Endometrial microvascular endothelial cells (primary cell): ENCODE data around the gene NVL. TPM values are rescaled to one million over a fixed set of nuclear protein-coding genes. Genes with fewer than 3 reads are reported as not detected.
"Not testable (repeated sequence)": the region's sequence is repeated elsewhere in the genome, so short reads cannot be mapped to it uniquely, and the experiment has no call there.

ENCODE experiments used
- in situ Hi-C: cut with HindIII; loops from 2 replicates; pipeline ENCODE4 v1.10.0; 2017; ENCODE audit warnings: low sequenced_read_pairs, low pct_unique_long_range_greater_than_20kb; ENCODE audit errors: inconsistent ontology term
- total RNA-seq: library from RNA; depleted of rRNA; stranded (reverse); fragments of >200 nt; gene quantifications from one replicate; pipeline ENCODE4 v1.2.3, GENCODE V29; 2015; ENCODE audit errors: inconsistent ontology term

Gene NVL
- 33.8 TPM for total RNA-seq

DNA sequence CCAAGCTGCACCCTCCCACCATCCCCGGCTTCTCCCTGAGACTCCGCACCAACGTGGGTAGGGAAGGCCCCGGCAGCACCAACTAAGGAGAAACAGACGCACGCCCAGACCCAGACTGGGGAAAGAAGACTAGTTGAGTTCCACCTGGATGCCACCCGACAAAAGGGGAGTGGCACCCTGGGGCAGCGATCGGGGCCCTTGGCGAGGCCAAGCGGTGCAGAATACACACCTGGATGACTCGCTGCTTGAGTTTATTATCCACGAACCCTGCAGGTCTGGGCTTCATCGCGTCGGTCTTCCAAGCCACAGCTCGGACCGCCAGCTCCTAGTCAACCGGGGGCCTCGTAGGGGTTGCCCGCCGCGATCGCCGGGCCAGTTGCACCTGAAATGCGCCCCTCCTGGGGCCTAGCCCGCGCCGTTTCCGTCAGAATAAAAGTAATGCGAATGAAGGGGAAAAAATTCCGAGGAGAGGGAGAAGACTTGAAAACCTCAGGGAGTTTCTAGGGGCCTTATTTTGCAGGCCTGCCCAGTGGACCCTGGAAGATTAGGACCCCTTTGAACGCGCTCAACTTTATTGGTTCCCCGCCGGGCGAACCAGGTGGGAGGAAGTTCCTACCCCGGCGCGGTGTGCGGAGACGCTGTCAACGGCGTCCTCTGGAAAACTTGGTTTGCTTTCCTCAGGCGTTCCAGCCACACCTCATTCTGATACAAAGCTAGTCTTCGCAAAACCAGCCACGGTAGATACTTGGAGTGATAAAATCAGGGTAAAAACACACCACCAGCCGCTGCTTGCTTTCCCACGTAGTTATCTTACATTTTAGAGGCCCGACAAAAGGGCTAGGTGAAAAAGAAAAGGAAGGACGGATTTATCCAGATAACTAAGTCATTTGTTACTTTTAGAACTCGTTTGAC is at the start of gene NVL:
Gene NVL, minus strand, starts transcription at position 331 of the 912 bp plus-strand sequence. Its CDS starts 45 bp downstream, at position 286.
- in situ Hi-C loops: no loop called here

DNA sequence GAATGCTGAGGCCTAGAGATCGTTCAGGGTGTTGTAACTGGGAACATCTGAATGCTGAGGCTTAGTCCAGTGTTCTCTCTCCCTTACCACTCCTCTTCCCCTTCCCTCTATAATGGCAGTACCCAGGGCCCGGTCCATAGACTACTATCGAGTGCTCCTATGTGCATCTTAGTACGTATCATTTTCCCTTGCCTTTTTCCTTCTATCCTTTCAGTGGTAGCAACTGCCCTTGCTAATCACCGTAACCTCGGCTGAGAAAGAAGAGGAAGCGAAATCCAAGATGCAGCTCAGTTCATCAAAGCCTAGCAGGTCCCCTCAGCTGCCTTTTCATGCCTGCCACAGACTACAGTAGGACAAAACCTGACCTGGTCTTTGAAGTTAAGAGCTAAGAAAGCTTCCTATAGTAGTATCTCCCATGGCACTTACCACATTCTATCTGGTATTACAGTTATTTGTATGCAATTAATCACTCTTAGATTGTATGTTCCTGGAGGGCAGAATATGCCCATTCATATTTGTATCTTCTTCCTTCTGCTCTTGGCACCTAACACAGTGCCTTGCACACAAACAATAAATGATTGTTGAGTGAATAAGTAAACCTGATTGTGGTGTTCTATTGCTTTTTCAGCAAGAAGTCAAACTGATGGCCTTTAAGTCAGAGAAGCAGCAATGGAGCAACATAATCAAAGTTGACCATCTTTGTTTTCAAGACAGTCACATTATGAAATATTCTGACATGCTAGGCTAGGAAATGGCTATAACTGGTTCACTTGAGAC is 49.1 kb upstream of the NVL start:
- in situ Hi-C loops: no loop called here

DNA sequence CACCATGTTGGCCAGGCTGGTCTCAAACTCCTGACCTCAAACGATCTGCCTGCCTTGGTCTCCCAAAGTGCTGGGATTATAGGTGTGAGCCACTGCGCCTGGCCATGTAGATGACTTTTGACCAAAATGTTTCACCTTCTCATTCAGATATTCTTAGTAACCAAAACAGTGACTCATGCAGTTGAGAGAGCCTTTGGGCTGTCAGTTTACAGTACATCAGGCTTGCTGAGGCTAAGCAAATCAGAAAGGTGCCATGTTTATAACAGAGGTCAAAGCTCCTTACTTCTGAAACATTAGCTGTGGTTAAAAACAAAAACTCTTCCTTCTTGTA is 47.7 kb upstream of the NVL start:
- in situ Hi-C loops: no loop called here

GRCh38 chr1:224375059-224375458 is 45.1 kb upstream of the NVL start:
- in situ Hi-C loops: no loop called here

DNA sequence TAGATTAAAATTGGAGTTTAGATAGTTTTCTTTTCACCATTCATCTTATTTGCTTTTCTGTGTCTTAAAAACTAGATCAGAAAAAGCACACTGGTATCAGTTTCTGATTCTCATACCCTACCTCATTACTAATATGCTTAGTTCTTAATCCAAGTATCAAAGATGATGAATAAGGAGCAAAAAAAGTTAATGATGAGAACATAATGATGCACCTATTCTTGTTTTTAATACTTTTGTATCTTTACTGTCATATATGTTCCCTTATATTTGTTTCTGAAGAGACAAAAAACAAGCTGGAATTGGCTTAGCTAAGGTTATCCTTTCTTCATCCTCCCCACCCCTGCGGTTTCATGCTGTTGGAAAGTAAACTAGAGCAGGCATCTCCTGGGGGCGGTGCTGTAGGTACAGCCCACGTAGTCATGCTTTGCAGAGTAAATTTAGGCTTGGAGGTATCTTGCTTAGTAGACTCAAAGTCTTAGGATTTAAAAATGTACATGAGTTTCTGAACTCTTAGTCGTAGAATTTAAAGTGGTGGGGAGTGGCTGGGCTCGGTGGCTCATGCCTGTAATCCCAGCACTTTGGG is 43.1 kb upstream of the NVL start:
- in situ Hi-C loops: no loop called here

DNA sequence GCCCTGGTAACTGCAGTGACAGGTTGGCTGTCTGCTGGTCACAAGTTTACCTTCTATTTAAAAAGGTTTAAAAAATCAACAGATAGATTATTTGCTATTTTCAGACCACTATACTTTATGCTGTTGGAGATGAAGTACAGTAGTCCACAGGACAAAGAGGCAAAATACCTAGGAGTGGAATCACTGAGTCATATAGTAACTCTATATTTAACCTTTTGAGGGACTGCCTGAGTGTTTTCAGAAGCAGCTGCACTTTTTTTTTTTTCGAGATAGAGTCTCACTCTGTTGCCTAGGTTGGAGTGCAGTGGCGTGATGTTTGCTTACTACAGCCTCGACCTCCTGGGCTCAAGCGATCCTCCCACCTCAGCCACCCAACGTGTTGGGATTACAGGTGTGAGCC is 38.4 kb upstream of the NVL start:
- in situ Hi-C loops: no loop called here

DNA sequence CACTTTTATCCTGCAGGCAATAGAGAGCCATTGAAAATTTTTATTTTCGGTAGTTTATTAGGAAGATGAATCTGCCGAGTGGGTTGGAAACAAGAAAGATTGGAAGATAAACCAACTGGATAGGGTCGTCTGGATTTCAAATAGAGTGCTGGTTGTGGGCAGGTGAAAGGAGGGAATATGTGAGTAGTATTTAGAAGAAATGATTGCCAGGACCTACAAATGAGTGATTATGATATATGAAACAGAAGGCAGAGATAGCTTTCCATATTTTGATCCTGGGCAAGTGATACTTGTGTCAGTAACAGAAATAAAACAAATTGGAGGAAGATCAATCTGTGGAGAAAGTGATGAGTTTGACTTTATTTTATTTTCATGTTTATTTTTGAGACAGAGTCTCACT is 29.2 kb upstream of the NVL start:
- in situ Hi-C loops: no loop called here

GRCh38 chr1:224358237-224358636 is 28.3 kb upstream of the NVL start:
- in situ Hi-C loops: no loop called here

GRCh38 chr1:224357626-224358124 is 27.7 kb upstream of the NVL start:
- in situ Hi-C loops: no loop called here

DNA sequence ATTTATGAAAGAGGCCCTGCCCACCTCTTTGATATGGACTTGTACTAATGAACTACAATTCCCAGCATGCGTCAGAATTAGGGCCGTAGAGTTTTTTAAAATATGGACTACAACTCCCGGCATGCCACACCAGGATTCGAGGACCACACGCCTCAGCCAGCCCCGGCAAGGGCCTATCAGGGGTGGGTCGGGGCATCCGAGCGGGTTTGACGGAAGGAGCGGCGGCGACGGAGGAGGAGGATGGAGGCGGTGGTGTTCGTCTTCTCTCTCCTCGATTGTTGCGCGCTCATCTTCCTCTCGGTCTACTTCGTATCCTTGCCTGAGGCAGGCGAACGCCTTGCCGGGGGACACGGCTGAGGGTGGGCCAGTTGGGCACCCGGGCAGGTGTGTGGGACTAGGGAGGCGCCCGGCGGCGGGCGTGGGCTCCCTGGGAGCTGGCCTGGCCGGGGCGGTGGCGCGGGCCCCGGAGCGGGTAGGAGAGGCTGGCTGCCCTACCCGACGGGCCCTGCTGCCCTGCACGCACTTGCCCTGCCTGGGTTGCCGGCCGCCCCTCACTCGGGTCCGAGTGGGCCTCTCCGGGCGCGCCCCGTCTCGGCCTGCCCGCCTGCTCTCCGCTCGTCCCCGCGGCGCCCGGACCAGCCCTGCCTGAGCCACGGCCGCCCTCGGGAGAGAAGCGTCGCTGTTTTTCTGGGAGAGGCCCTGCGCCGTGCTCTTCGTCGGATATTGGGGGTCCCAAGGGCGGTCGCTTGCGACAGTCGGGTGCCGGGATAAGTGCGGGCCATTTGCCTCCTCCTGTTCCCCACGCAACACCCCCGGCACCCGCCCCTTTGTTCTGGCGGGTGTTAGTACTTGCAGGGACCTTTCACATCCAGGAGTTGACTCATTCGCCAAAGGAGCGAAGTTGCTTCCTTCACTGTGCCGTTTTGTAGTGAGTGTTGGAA is 27.0 kb upstream of the NVL start, which contains the start of gene CNIH4:
Gene CNIH4, plus strand, starts transcription at position 195 of the 941 bp plus-strand sequence. Its CDS starts 46 bp downstream, at position 241.
- in situ Hi-C loops: no loop called here

GRCh38 chr1:224353975-224354925 is 24.3 kb upstream of the NVL start:
- in situ Hi-C loops: no loop called here

DNA sequence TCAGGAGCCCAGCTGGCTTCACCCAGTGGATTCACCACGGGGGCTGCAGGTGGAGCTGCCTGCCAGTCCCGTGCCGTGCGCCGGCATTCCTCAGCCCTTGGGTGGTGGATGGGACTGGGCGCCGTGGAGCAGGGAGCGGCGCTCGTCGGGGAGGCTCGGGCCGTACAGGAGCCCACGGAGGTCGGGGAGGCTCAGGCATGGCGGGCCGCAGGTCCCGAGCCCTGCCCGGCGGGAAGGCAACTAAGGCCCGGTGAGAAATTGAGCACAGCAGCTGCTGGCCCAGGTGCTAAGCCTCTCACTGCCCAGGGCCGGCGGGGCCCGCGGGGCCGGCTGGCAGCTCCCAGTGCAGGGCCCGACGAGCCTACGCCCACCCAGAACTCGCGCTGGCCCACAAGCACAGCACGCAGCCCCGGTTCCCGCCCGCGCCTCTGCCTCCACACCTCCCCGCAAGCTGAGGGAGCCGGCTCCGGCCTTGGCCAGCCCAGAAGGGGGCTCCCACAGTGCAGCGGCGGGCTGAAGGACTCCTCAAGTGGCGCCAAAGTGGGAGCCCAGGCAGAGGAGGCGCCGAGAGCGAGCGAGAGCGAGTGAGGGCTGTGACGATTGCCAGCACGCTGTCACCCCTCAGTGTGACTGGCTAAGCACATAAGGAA is 22.6 kb upstream of the NVL start:
- in situ Hi-C loops: not testable (repeated sequence)

DNA sequence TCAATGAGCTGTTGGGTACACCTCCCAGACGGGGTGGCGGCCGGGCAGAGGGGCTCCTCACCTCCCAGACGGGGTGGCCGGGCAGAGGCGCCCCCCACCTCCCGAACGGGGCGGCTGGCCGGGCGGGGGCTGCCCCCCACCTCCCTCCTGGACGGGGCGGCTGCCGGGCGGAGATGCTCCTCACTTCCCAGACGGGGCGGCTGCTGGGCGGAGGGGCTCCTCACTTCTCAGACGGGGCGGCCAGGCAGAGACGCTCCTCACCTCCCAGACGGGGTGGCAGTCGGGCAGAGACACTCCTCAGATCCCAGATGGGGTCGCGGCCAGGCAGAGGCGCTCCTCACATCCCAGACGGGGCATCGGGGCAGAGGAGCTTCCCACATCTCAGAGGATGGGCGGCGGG is 19.7 kb upstream of the NVL start:
- in situ Hi-C loops: not testable (repeated sequence)

DNA sequence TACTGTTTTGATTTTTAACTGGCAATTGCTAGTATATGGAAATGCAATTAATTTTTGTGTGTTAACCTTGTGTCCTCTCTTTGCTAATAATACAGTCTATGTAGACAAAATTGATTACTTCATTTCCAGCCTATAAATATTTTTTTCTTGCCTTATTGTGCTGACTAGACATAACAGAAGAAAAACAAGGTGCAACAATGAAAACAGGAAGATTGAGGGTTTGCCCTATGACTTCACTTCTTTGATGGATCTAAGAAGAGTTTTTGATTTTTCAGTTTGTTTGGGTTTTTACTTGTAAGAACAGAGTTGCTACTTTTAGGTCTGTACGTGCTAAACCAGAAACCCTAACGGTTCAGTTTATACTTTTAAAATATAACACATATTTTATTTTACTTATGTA is 18.2 kb upstream of the NVL start:
- in situ Hi-C loops: no loop called here

GRCh38 chr1:224343679-224344078 is 13.7 kb upstream of the NVL start:
- in situ Hi-C loops: no loop called here

DNA sequence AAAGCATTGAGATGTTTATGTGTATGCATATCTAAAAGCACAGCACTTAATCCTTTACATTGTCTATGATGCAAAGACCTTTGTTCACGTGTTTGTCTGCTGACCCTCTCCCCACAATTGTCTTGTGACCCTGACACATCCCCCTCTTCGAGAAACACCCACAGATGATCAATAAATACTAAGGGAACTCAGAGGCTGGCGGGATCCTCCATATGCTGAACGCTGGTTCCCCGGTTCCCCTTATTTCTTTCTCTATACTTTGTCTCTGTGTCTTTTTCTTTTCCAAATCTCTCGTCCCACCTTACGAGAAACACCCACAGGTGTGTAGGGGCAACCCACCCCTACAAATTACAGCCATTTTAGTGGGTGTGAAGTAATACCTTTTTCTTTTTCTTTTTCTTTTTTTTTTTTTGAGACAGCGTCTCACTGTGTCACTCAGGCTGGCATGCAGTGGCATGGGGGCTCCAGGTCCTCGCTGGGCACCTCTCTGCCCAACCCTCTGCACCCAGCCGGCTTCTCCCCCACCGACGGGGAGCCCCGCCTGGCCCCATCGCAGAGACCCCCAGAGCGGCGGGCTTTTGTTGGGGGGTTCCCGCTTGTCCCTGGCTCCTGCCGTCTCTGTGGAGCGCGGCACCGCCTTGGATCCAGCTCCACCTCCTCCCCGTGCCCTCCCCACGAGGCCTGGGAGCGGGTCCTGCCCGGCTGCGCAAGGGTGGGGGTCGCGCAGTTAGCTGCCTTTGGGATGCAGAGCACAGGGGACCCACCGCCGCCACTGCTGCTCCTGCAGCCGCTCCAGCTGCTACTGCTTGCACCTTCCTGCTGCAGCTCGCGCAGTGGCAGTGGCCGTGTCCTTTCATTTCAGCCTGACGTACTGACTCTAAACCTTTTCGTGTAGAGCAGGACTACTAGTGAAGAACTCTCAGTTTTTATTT is 10.7 kb upstream of the NVL start:
- in situ Hi-C loops: not testable (repeated sequence)
